ENCODE data around the gene ZNF559. TPM values are rescaled to one million over a fixed set of nuclear protein-coding genes. Genes with fewer than 3 reads are reported as not detected.
"Not testable (repeated sequence)": the region's sequence is repeated elsewhere in the genome, so short reads cannot be mapped to it uniquely, and the experiment has no call there.

Gene ZNF559
- total RNA-seq, 4 donors from 2014 or later, result 1.4 to 3.8 (median 3.0) TPM

GRCh38 chr19:9313756-9314155 lies 10.2 kb upstream of the ZNF559 start:
- H3K9me3 ChIP-seq, result no peaks in the 10 kb centered on the region
- intact Hi-C loops (cut with DNase I; ENCODE audit: low total_unique reads) (loop anchor here (10.0 kb wide), 1 partner anchor 481 kb away; no protein-coding TSS in a partner anchor), in situ Hi-C loops (cut with MboI; ENCODE audit: low sequenced_read_pairs in 4 of 4) (loop anchor here in 3 of 4 donors (25.0 kb wide), 1 partner anchor 474 kb away; no protein-coding TSS in a partner anchor)
- peaks cover 0 to 2% of the 10 kb centered on the region in 2 donors for H3K4me1 ChIP-seq
- no peak overlapping the region for H3K27ac ChIP-seq
- TF ChIP-seq CTCF (IDR thresholded peaks at IDR 0.05 in 4 of 5, conservative IDR thresholded peaks at IDR 0.05 in 1 of 5) (no peak), POLR2A (IDR thresholded peaks at IDR 0.05) (no peak)
- no peak overlapping the region for H3K4me3 ChIP-seq
- DNase-seq (no peak), ATAC-seq (no peak)
- no peaks in the 10 kb centered on the region for H3K27me3 ChIP-seq
- H3K36me3 ChIP-seq, result no peaks in the 10 kb centered on the region

GRCh38 chr19:9321338-9321737 lies 2.6 kb upstream of the ZNF559 start:
- intact Hi-C loops (cut with DNase I; ENCODE audit: low total_unique reads), result loop anchor here (10.0 kb wide), 1 partner anchor 443 kb away; the partner anchor contains the start of gene ZNF846
- Histone ChIP-seq H3K36me3 (peaks cover 0 to 5% of the 10 kb centered on the region in 2 donors), H3K27ac (no peak overlapping the region), H3K4me3 (no peak overlapping the region), H3K9me3 (no peaks in the 10 kb centered on the region), H3K27me3 (no peaks in the 10 kb centered on the region), H3K4me1 (peaks cover 0 to 6% of the 10 kb centered on the region in 2 donors)
- DNase-seq, result no peak
- TF ChIP-seq POLR2A (IDR thresholded peaks at IDR 0.05) (no peak), CTCF (IDR thresholded peaks at IDR 0.05 in 4 of 5, conservative IDR thresholded peaks at IDR 0.05 in 1 of 5) (no peak)
- no peak for ATAC-seq
- in situ Hi-C loops (cut with MboI; ENCODE audit: low sequenced_read_pairs in 4 of 4), result loop anchor here in 3 of 4 donors (25.0 kb wide), 1 partner anchor 466 kb away; no protein-coding TSS in a partner anchor

- intact Hi-C loops (cut with DNase I; ENCODE audit: low total_unique reads), result loop anchor here (10.0 kb wide), 1 partner anchor 443 kb away; the partner anchor contains the start of gene ZNF846
- H3K27me3 ChIP-seq, H3K9me3 ChIP-seq, ATAC-seq, H3K27ac ChIP-seq, H3K4me3 ChIP-seq, H3K36me3 ChIP-seq, DNase-seq, H3K4me1 ChIP-seq: not testable (repeated sequence)
- in situ Hi-C loops (cut with MboI; ENCODE audit: low sequenced_read_pairs in 4 of 4), result loop anchor here in 3 of 4 donors (25.0 kb wide), 1 partner anchor 466 kb away; no protein-coding TSS in a partner anchor
Observed at GRCh38 chr19:9321756-9322155, 2.2 kb upstream of the ZNF559 start.

- H3K36me3 ChIP-seq, ATAC-seq, H3K4me3 ChIP-seq, H3K9me3 ChIP-seq, H3K4me1 ChIP-seq, H3K27me3 ChIP-seq, DNase-seq, H3K27ac ChIP-seq: not testable (repeated sequence)
- in situ Hi-C loops (cut with MboI; ENCODE audit: low sequenced_read_pairs in 4 of 4) (loop anchor here in 3 of 4 donors (25.0 kb wide), 1 partner anchor 465 kb away; no protein-coding TSS in a partner anchor), intact Hi-C loops (cut with DNase I; ENCODE audit: low total_unique reads) (loop anchor here (10.0 kb wide), 1 partner anchor 443 kb away; the partner anchor contains the start of gene ZNF846)
Observed at GRCh38 chr19:9322201-9322600, 1.8 kb upstream of the ZNF559 start.

- ATAC-seq (peak; percentile 42 to 55), DNase-seq (peak; percentile 12 to 46)
- Histone ChIP-seq H3K9me3 (peaks cover 0 to 16% (median under 1%) of the 10 kb centered on the region in 3 donors), H3K27me3 (no peaks in the 10 kb centered on the region), H3K27ac (peak overlapping the region; percentile 72 to 79 (median 78)), H3K36me3 (peaks cover 0 to 16% of the 10 kb centered on the region in 2 donors), H3K4me3 (peak overlapping the region; percentile 64 to 80 (median 70)), H3K4me1 (peaks cover 0 to 6% of the 10 kb centered on the region in 2 donors)
- in situ Hi-C loops (cut with MboI; ENCODE audit: low sequenced_read_pairs in 4 of 4), result loop anchor here in 3 of 4 donors (25.0 kb wide), 1 partner anchor 464 kb away; no protein-coding TSS in a partner anchor
- intact Hi-C loops (cut with DNase I; ENCODE audit: low total_unique reads), result loop anchor here (10.0 kb wide), 1 partner anchor 441 kb away; the partner anchor contains the start of gene ZNF846
- TF ChIP-seq CTCF (IDR thresholded peaks at IDR 0.05 in 4 of 5, conservative IDR thresholded peaks at IDR 0.05 in 1 of 5) (no peak), POLR2A (IDR thresholded peaks at IDR 0.05) (no peak)
Observed at GRCh38 chr19:9323557-9323918, 441 bp upstream of the ZNF559 start.
